ENCODE measurements around the gene PTPRD. TPM values are rescaled to one million over a fixed set of nuclear protein-coding genes. Genes with fewer than 3 reads are reported as not detected.

The PTPRD gene
- total RNA-seq, 1 experiment from 2014 or later = 32.5 TPM

GRCh38 chr9:10135553-10135952 is 477.2 kb downstream of the PTPRD start:
- no peak overlapping the region for H2AFZ ChIP-seq (ENCODE audit: low read length)
- Mint-ChIP-seq H3K27ac (no peak overlapping the region), H3K36me3 (ENCODE audit: insufficient read depth in 1 of 3, low read depth in 3 of 3) (no peaks in the 10 kb centered on the region), H3K27me3 (ENCODE audit: low read depth) (no peaks in the 10 kb centered on the region), H3K9me3 (no peaks in the 10 kb centered on the region), H3K4me1 (peaks cover 6 to 7% of the 10 kb centered on the region in 2 experiments), H3K4me3 (no peak overlapping the region)
- H2AK5ac ChIP-seq (ENCODE audit: insufficient read length, low read length) = no peak overlapping the region
- no peak overlapping the region for H3K9ac ChIP-seq (ENCODE audit: extremely low read depth, insufficient read length, low read length)
- no peak overlapping the region for H3K18ac ChIP-seq (ENCODE audit: insufficient read length, low read depth, low read length)
- no peak overlapping the region for H2BK5ac ChIP-seq (ENCODE audit: insufficient read length, low read length)
- no peak overlapping the region for H3K4me2 ChIP-seq (ENCODE audit: insufficient read depth, insufficient read length, low read length)
- H3K56ac ChIP-seq (ENCODE audit: insufficient read length, low read depth, low read length) = no peak overlapping the region
- no peak overlapping the region for H3K27ac ChIP-seq (ENCODE audit: insufficient read length, low read depth, low read length)
- no peaks in the 10 kb centered on the region for H3K4me1 ChIP-seq (ENCODE audit: insufficient read depth, low read length)
- no peak overlapping the region for H2BK120ac ChIP-seq (ENCODE audit: low read depth, low read length, poor library complexity, severe bottlenecking)
- no peak overlapping the region for H4K8ac ChIP-seq (replicated peaks; ENCODE audit: insufficient read length, low read depth, low read length)
- H3K23ac ChIP-seq (ENCODE audit: insufficient read length, low read depth, low read length) = no peak overlapping the region
- no peaks in the 10 kb centered on the region for H4K20me1 ChIP-seq (ENCODE audit: control insufficient read depth, insufficient read depth, insufficient read length)
- H3K27me3 ChIP-seq (ENCODE audit: insufficient read depth, low read length) = no peaks in the 10 kb centered on the region
- no peak for DNase-seq
- H3K79me2 ChIP-seq (ENCODE audit: insufficient read depth, low read length) = no peaks in the 10 kb centered on the region; the same call in 1 of the 2 replicates
- H3K4ac ChIP-seq (ENCODE audit: low read depth, low read length) = no peak overlapping the region
- H2BK15ac ChIP-seq (ENCODE audit: low read depth, low read length) = no peak overlapping the region
- H2BK20ac ChIP-seq (ENCODE audit: low read depth, low read length, poor library complexity, severe bottlenecking) = no peak overlapping the region
- no peak overlapping the region for H2BK12ac ChIP-seq (ENCODE audit: insufficient read length, low read depth, low read length)
- no peak overlapping the region for H3T11ph ChIP-seq (ENCODE audit: low read length)
- no peak for TF ChIP-seq CTCF (conservative IDR thresholded peaks at IDR 0.05)
- no peak overlapping the region for H4K91ac ChIP-seq (ENCODE audit: insufficient read length, low read depth, low read length)
- no peaks in the 10 kb centered on the region for H3K9me3 ChIP-seq (ENCODE audit: control insufficient read depth, low read depth, low read length)
- no peaks in the 10 kb centered on the region for H3K23me2 ChIP-seq (ENCODE audit: insufficient read length, low read depth, low read length, poor library complexity, severe bottlenecking)
- no peak overlapping the region for H4K5ac ChIP-seq (ENCODE audit: insufficient read length, low read depth, low read length)
- H3K14ac ChIP-seq (ENCODE audit: insufficient read depth, low read length) = no peak overlapping the region
- no peaks in the 10 kb centered on the region for H3K79me1 ChIP-seq (ENCODE audit: insufficient read depth, low read depth, low read length, poor library complexity, severe bottlenecking)

Data from H9 (cell line).